Measurements from ENCODE around the gene MID1. TPM values are rescaled to one million over a fixed set of nuclear protein-coding genes. Genes with fewer than 3 reads are reported as not detected.
A peak's percentile ranks its signal among the peaks of the same experiment; 100 is the strongest.

MID1 gene
- total and polyA plus RNA-seq, 4 donors: 4.3 to 25.8 (median 12.9) TPM

GRCh38 chrX:10619425-10620046 is 849 bp downstream of the MID1 start:
- peaks cover 0 to 3% (median 0%) of the 10 kb centered on the region in 4 donors for H3K9me3 ChIP-seq (ENCODE audit: control insufficient read depth in 4 of 4, insufficient read depth in 3 of 4, low read length in 3 of 4)
- H3K27me3 ChIP-seq (ENCODE audit: control insufficient read depth in 3 of 3, insufficient read depth in 3 of 3, low read length in 2 of 3): peaks cover 0 to 34% (median 13%) of the 10 kb centered on the region in 3 donors
- peaks cover 0 to 10% (median 0%) of the 10 kb centered on the region in 5 donors for H3K4me1 ChIP-seq (ENCODE audit: control insufficient read depth in 5 of 5, insufficient read depth in 5 of 5, low read length in 5 of 5)
- no peak for TF ChIP-seq CTCF (IDR thresholded peaks at IDR 0.05; ENCODE audit: control extremely low read depth, extremely low read depth)
- peak overlapping the region; percentile 21 to 86 for H3K9ac ChIP-seq (ENCODE audit: insufficient read depth in 1 of 2, low read length in 2 of 2)
- H3K4me3 ChIP-seq: peak overlapping the region; percentile 2
- DNase-seq (peak in 2 of 3 donors; percentile 34 to 50), ATAC-seq (ENCODE audit: insufficient read depth, low FRiP score) (peak; percentile 15)
- H3K36me3 ChIP-seq (ENCODE audit: control insufficient read depth in 4 of 4, insufficient read depth in 4 of 4, low read length in 4 of 4): no peaks in the 10 kb centered on the region
- peak overlapping the region in 1 of 2 donors; percentile 82 for H3K27ac ChIP-seq (ENCODE audit: low read depth in 1 of 2, low read length in 1 of 2)
- 1 to 24% methylated on average over 11 of the region's 11 CpGs for WGBS, 2 donors

- Histone ChIP-seq H3K36me3 (ENCODE audit: control insufficient read depth in 4 of 4, insufficient read depth in 4 of 4, low read length in 4 of 4) (no peaks in the 10 kb centered on the region), H3K4me1 (ENCODE audit: control insufficient read depth in 5 of 5, insufficient read depth in 5 of 5, low read length in 5 of 5) (peaks cover 0 to 10% (median 0%) of the 10 kb centered on the region in 5 donors), H3K9ac (ENCODE audit: insufficient read depth in 1 of 2, low read length in 2 of 2) (peak overlapping the region in 1 of 2 donors; percentile 56), H3K27ac (ENCODE audit: low read depth in 1 of 2, low read length in 1 of 2) (peak overlapping the region in 1 of 2 donors; percentile 74), H3K4me3 (peak overlapping the region; percentile 55), H3K9me3 (ENCODE audit: control insufficient read depth in 4 of 4, insufficient read depth in 3 of 4, low read length in 3 of 4) (peaks cover 0 to 3% (median 0%) of the 10 kb centered on the region in 4 donors), H3K27me3 (ENCODE audit: control insufficient read depth in 3 of 3, insufficient read depth in 3 of 3, low read length in 2 of 3) (peaks cover 0 to 36% (median 16%) of the 10 kb centered on the region in 3 donors)
- DNase-seq: peak; percentile 35 to 54 (median 47)
- WGBS, 2 donors: 2 to 17% methylated on average over 13 of the region's 13 CpGs
- TF ChIP-seq CTCF (IDR thresholded peaks at IDR 0.05; ENCODE audit: control extremely low read depth, extremely low read depth): no peak
- no peak for ATAC-seq (ENCODE audit: insufficient read depth, low FRiP score)
These were observed 1.4 kb downstream of the MID1 start for GRCh38 chrX:10618961-10619360.

- ATAC-seq (ENCODE audit: insufficient read depth, low FRiP score) (no peak), DNase-seq (no peak)
- 58 to 77% methylated on average over 3 of the region's 3 CpGs for WGBS, 2 donors
- no peaks in the 10 kb centered on the region for H3K36me3 ChIP-seq (ENCODE audit: control insufficient read depth in 4 of 4, insufficient read depth in 4 of 4, low read length in 4 of 4)
- peaks cover 0 to 10% (median 0%) of the 10 kb centered on the region in 5 donors for H3K4me1 ChIP-seq (ENCODE audit: control insufficient read depth in 5 of 5, insufficient read depth in 5 of 5, low read length in 5 of 5)
- peaks cover 0 to 3% (median under 1%) of the 10 kb centered on the region in 4 donors for H3K9me3 ChIP-seq (ENCODE audit: control insufficient read depth in 4 of 4, insufficient read depth in 3 of 4, low read length in 3 of 4)
- no peak overlapping the region for H3K9ac ChIP-seq (ENCODE audit: insufficient read depth in 1 of 2, low read length in 2 of 2)
- H3K27ac ChIP-seq (ENCODE audit: low read depth in 1 of 2, low read length in 1 of 2): no peak overlapping the region
- TF ChIP-seq CTCF (IDR thresholded peaks at IDR 0.05; ENCODE audit: control extremely low read depth, extremely low read depth): no peak
- H3K4me3 ChIP-seq: no peak overlapping the region
- peaks cover 0 to 36% (median 16%) of the 10 kb centered on the region in 3 donors for H3K27me3 ChIP-seq (ENCODE audit: control insufficient read depth in 3 of 3, insufficient read depth in 3 of 3, low read length in 2 of 3)
These were observed 2.4 kb downstream of the MID1 start for GRCh38 chrX:10617999-10618351.
